Muscle of back (tissue), 11 donors: ENCODE results near the gene TRHDE. TPM values are rescaled to one million over a fixed set of nuclear protein-coding genes. Genes with fewer than 3 reads are reported as not detected.

ENCODE experiments used
- DNase-seq, 3 donors: peaks; one replicate each; pipeline versions ENCODE4 v3.0.0 to v3.0.0-alpha.2; 2013
- polyA plus RNA-seq, 10 donors: library from polyadenylated mRNA; unstranded; fragments of 120-200 nt; gene quantifications; one replicate each; pipeline ENCODE4 v1.2.1, GENCODE V29; 2013; ENCODE audit not compliant: insufficient read length in 10 of 10

TRHDE gene
- polyA plus RNA-seq, 10 donors, result 0.37 to 2.1 (median 0.74) TPM

- peak in 1 of 3 donors; percentile 63 for DNase-seq
Measured at GRCh38 chr12:72272731-72273498, 745 bp downstream of the TRHDE start.

GRCh38 chr12:72273499-72273837, 1.3 kb downstream of the TRHDE start:
- DNase-seq, result peak in 1 of 3 donors; percentile 44

DNA sequence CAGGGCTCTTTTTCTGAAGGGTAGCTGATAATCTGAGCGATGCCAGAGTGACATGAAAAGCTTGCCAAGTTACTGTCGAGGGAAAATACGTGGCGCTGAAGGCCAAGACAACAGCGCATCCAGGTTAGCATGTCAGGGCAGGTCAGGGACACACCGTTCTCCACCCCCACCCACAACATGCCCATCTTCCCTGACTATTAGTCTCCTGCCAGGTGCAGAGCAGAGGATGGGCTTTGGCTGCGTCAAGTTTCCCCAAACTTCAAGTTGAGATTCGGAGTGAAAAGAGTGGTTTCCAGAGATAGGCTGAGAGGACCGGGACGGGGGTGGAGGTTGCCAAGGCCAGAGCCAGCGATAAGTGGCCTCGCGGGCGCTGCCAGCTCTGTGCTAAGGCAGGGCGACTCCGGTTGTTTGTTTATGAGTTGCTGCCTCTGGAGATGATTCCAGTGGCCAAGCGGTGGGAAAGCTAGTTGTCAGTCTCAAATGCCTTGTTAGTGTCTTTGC, 1.7 kb downstream of the TRHDE start:
- DNase-seq, result peak in 1 of 3 donors; percentile 29

GRCh38 chr12:72274931-72275330, 2.8 kb downstream of the TRHDE start:
- no peak for DNase-seq

DNA sequence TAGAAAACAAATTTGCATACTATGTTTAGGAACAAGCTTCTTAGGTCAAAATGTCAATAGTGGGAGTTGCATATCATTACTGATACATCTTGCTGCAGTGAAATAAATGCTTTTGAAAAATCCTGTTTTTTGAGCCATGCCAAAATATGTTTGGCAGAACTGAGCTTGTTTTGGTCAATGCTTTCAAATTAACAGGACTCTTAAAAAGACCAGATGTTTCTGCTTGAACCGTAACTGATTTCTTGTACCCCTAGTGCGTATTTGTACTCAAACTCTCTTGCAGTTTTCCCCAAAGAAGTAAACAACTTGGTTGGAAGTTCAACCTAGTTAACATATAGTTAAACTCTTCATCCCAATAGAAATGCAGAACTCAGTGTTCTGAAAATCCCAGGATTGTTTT, 3.4 kb downstream of the TRHDE start:
- no peak for DNase-seq

DNA sequence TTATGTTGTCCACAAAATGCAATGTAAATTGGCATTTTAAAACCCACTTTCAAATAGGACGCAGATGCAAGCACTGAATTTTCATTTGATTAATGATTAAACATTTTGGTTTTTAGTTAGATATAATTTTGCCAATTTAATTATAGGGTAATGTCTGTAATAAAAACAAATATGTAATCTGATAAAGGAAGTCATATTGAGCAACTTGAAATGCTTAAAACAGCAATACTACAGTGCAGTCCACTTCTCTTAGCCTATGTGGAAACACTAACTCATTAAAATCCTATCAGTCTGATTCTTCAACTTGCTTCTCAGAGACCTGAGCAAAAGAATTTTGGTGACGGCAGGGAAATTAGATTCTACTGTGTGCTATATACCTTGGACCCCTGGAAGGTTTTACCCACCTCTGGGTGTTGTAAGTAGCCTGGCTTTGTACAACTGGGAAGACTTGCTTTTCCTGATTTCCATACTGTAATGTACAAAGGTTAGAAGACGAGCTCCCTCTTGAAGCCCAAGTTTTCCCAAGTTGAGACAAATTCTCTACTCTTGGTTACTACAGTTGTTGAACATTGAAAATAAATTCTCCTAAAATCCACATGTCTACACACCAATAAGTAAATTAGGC, 4.1 kb downstream of the TRHDE start:
- DNase-seq, result no peak

DNA sequence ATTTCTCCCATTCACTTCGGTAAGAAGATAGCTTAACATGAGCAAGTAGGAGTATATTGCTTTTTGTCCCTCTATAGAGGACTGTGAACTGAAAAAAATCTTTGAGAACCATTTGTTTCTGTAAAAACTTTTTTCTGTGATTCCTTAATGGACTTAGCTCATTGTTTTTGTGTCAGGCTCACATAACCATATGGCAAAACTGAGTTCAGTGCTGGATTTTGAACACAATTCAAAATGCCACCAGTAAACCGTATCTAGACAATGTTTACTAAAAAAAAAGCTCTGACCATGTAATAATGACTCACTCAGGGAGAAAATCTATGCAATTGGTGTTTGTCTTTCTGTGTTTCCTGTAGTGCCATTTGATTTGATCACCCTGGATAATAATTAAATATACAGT, 5.2 kb downstream of the TRHDE start:
- no peak for DNase-seq

DNA sequence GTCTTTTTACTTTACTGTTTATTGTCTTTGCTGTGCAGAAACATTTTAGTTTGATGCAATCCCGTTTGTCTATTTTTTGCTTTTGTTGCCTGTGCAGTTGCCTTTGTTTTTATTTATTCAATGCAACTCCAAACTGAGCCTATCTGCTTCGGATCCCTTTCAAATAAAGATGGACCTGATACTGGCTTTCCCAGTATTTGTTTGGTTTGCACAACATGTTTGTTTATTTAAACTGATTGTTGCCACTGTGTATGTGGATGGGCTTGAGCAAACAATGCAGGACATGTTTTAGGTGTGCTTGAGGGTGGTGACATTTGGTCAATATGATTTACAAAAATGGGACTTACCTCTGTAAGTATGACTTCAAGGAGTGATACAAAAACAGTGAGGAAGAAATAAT, 6.7 kb downstream of the TRHDE start:
- DNase-seq, result no peak

DNA sequence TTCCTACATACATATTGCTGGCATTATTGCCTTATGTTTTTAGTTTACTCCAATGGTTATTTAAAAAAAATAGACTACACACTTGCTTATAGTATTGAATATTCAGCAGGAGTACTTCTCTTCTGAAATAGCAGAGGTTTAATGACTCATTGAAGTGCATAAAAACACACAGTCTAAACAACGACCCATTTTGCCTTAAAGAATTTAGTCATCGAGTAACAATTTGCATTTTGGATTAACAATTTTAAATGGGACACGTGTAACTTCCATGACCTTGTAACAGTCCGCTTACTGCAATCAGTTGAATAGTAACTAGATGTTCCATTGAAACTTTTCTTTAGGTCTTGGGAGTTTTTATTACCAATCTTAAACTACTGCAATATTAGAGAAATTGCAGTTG, 9.0 kb downstream of the TRHDE start:
- no peak for DNase-seq

DNA sequence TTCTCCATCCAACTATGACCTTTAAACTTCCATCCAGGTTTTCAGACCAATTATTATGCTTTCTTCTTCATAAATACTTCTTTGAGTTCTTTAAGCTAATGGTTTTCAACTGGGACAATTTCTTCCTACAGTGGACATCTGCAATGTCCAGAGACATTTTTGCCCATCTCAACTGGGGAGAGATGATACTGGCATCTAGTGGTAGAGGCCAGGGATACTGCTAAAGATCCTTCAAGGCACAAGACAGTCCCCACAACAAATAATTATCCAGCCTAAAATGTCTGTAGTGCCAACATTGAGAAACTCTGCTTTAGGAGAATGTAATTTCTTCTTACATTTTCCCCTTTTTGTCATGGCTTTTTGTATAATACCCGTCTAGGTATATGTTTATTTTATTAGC, 10.6 kb downstream of the TRHDE start:
- DNase-seq, result no peak

- no peak for DNase-seq
Measured at GRCh38 chr12:72285861-72286260, 13.7 kb downstream of the TRHDE start.

DNA sequence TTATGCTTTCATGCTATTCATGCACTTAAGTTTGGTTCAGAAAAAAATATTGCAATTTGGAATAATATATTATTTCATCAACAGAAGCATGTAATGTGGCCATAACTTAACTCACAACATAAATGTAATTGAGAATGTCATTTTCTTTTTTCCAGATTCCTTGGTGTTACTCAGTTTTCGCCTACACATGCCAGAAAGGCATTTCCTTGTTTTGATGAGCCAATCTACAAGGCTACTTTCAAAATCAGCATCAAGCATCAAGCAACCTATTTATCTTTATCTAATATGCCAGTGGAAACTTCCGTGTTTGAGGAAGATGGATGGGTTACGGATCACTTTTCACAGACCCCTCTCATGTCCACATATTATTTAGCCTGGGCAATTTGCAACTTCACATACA, 14.4 kb downstream of the TRHDE start:
- no peak for DNase-seq

GRCh38 chr12:72288436-72288835, 16.3 kb downstream of the TRHDE start:
- DNase-seq, result no peak

GRCh38 chr12:72288911-72289310, 16.7 kb downstream of the TRHDE start:
- DNase-seq, result no peak

DNA sequence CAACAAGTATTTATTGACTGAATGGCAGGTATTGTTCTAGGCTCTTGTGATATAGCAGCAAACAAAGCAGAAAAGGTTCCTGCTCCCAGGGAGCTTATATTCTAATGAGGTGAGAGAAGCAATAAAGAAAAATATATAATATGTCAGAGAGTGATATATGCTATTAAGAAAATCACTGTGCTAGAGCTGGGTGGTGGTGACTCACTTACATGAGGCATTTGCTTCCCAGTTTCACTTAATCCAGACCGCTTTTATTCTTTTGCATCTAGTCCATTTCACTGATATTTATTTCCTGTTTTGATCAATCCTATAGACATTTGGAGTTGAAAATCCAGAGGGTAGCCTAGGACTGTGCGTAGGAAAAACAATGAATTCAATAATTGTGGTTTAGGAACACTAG, 17.5 kb downstream of the TRHDE start:
- DNase-seq, result no peak

GRCh38 chr12:72291175-72291574, 19.0 kb downstream of the TRHDE start:
- DNase-seq, result no peak

- DNase-seq, result no peak
Measured at GRCh38 chr12:72293701-72294100, 21.5 kb downstream of the TRHDE start.

DNA sequence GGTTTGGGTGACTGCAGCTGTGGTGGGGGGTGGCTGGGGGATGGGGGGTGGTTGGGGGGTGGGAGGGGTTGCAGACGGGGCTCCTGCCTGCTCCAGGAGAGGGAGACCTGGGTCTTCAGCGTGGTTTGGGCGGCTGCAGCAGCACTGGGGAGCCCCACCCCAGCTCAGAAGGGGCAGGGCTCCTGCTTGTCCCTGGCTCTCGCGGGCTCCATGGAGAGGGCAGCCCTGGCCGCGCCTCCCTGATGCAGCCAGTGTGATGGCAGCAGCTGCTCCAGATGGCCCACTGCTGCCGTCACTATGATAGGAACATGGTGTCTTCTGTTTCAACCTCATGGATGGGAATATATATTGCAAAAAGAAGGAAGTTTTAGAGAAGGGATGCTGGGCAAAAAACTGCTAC, 22.9 kb downstream of the TRHDE start:
- DNase-seq, result no peak

DNA sequence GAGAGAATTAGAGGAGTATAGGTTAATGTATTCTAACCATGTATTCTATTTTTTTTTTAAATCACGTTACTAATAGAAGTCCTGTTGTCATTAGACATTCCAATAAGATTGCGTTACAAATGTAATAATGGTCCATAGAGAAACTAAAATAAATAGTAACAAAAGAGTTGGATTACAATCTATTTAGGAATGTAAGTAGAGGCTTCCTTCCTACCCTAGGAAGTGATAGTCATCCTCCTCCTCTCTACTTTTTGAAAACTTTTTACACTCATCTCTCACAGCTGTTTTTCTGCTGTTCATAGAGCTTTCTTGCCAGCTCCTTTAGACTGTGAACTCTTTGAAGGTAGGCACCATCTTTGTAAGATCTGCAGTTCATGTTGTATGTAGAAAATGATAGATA, 23.6 kb downstream of the TRHDE start:
- DNase-seq, result peak in 1 of 3 donors; percentile 31

- peak in 1 of 3 donors; percentile 43 for DNase-seq
Measured at GRCh38 chr12:72296389-72296788, 24.2 kb downstream of the TRHDE start.

DNA sequence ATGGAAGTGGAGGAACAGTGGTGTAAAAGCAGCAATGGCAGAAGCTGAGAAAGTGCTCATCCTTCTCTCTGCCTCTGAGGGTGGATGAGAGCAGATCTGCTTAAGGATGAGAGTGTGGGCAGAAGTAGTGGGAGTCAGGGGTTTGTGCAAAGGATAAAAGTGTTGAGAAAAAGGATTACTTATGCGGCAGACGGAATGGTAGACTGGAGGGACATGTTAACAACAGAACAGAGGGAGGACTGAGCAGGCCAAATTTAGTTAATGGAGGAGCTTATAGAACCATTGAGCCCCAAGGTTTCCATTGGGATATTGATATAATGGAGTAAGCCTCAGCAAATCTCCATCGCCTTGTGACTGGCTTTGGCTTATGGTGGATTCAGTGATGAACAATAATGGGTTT, 25.5 kb downstream of the TRHDE start:
- DNase-seq, result no peak

DNA sequence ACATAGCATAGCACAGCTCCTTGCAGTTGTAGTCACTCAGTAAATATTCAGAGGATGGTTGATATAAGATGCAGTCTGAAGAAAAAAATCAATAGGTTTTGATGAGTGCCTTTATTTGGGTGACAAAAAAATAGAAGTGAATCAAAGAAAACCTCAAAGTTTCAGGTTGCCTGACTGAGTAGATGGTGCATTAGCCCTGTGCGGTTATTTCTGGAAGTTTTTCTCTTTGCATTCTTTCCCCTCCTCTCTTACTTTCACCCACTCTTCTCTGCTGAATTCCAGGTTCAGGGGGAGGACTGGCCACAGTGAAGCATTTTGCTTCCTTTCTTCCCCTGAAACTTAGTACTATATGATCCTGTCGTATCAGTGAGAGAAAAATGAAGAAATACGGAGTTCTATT, 28.6 kb downstream of the TRHDE start:
- DNase-seq, result no peak

- no peak for DNase-seq
Measured at GRCh38 chr12:72304751-72305150, 32.6 kb downstream of the TRHDE start.

DNA sequence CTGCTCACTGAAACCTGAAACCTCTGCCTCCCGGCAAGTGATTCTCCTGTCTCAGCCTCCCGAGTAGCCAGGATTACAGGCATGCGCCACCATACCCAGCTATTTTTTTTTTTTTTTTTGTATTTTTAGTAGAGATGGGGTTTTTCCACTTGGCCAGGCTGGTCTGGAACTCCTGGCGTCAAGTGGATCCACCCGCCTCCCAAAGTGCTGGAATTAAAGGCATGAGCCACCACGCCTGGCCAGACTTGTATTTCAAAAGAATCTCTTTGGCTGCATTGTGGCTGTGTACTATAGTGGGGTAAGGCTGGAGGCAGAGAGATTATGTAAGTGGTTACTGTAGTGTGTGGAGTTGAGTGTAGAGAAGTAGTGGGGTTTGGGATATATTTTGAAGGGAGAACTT, 35.1 kb downstream of the TRHDE start:
- DNase-seq, result no peak
